ENCODE measurements around the gene CHKB. TPM values are rescaled to one million over a fixed set of nuclear protein-coding genes. Genes with fewer than 3 reads are reported as not detected.
A peak's percentile ranks its signal among the peaks of the same experiment; 100 is the strongest.

CHKB gene
- total RNA-seq, 1 experiment from 2014 or later: 77.8 TPM

DNA sequence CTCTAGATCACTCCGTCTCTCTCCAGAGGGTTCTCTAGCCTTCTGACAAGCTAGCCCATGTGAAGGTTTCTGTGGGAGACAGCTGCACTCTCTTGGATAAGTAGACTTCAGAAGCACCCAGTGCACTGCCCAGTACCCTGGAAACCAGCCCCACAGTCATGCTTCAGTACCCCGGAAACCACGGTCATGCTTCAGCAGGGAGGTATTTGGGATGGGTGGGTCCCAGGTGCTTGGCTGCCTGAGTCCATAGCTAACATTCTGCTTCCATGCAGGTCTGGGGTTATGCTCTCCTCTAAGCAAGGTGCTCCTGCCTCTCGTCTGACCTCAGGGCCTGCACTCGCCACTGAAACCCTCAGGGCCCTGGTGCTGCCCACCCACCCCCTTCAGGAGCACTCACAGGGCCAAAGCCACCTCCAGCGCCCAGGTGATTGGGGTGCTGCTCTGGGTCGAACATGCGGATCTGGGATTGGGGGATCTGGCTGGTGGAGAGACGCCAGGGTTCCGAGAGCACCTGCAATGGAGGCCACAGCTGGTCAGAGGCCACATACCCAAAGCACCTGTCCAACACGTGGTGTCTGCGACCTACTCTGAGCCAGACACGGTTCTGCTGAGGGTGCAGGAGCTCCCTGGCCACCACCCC, 12.6 kb downstream of the CHKB start:
- H3K27ac ChIP-seq (ENCODE audit: low read length): no peak overlapping the region
- no peak overlapping the region for H3K4me3 ChIP-seq (ENCODE audit: low read length)
- no peaks in the 10 kb centered on the region for H3K27me3 ChIP-seq (ENCODE audit: low read length)
- H4K20me1 ChIP-seq (ENCODE audit: insufficient read depth, low read depth, low read length): no peaks in the 10 kb centered on the region
- H3K9me3 ChIP-seq (ENCODE audit: low read length): no peaks in the 10 kb centered on the region
- H3K4me1 ChIP-seq (ENCODE audit: low read length): no peaks in the 10 kb centered on the region
- H3K79me2 ChIP-seq (ENCODE audit: low read length): no peaks in the 10 kb centered on the region
- H3K9ac ChIP-seq (ENCODE audit: low read length): no peak overlapping the region
- no peaks in the 10 kb centered on the region for H3K9me2 ChIP-seq (replicated peaks; ENCODE audit: insufficient read depth, low read length)
- H3K36me3 ChIP-seq (ENCODE audit: insufficient read depth, low read length): peaks cover 21% of the 10 kb centered on the region
- H3K4me2 ChIP-seq (ENCODE audit: low read depth, low read length, poor library complexity, severe bottlenecking): no peak overlapping the region
- DNase-seq: no peak
- H2AFZ ChIP-seq (ENCODE audit: low read length): no peak overlapping the region

DNA sequence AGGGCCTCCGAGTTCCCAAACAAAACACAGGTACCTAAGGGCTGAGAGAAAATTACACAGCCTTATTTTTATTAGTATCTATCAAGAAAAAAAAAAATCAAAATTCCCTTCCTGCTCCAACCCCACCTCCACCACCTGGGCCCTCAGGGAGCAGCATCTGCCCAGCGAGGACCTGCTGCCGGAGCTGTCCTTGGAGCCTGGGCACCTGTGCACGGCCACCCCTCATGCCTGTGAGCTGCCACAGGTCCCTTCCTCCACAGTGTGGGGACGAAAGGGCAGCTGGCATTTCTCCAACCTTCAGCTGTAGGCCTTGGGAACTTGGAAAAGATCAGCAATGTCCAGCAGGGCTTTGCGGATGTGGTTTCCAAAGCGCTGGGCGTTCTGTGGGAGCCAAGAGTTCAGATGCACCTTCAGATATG, 13.6 kb downstream of the CHKB start:
- Histone ChIP-seq H3K79me2 (ENCODE audit: low read length) (no peaks in the 10 kb centered on the region), H3K27ac (ENCODE audit: low read length) (no peak overlapping the region), H3K4me1 (ENCODE audit: low read length) (no peaks in the 10 kb centered on the region), H3K4me3 (ENCODE audit: low read length) (no peak overlapping the region), H2AFZ (ENCODE audit: low read length) (no peak overlapping the region), H3K9me3 (ENCODE audit: low read length) (no peaks in the 10 kb centered on the region), H3K9ac (ENCODE audit: low read length) (no peak overlapping the region), H3K27me3 (ENCODE audit: low read length) (no peaks in the 10 kb centered on the region), H3K36me3 (ENCODE audit: insufficient read depth, low read length) (peaks cover 21% of the 10 kb centered on the region), H3K4me2 (ENCODE audit: low read depth, low read length, poor library complexity, severe bottlenecking) (no peak overlapping the region), H4K20me1 (ENCODE audit: insufficient read depth, low read depth, low read length) (no peaks in the 10 kb centered on the region), H3K9me2 (replicated peaks; ENCODE audit: insufficient read depth, low read length) (no peaks in the 10 kb centered on the region)
- DNase-seq: no peak

DNA sequence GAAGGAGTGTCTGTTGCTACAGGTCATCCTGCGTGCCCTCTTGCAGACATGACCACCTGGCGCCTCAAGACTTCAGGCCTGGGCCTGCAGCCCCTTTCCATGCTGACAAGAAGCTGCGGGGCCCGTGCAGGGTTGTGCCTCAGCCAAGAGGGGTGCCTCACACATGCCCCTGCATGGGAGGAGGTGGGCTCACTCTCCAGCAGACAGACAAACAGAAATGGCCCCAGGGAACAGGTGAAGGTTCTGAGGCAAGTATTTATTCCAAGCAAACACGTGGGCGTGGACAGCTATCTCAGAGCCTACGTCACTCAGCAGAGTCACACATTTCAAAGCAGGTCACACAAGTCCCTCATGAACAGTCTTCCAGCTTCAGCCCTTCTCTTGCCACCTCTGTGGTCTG, 14.0 kb downstream of the CHKB start:
- Histone ChIP-seq H3K4me3 (ENCODE audit: low read length) (no peak overlapping the region), H2AFZ (ENCODE audit: low read length) (no peak overlapping the region), H3K79me2 (ENCODE audit: low read length) (no peaks in the 10 kb centered on the region), H3K4me2 (ENCODE audit: low read depth, low read length, poor library complexity, severe bottlenecking) (no peak overlapping the region), H3K36me3 (ENCODE audit: insufficient read depth, low read length) (peaks cover 21% of the 10 kb centered on the region), H3K27ac (ENCODE audit: low read length) (no peak overlapping the region), H4K20me1 (ENCODE audit: insufficient read depth, low read depth, low read length) (no peaks in the 10 kb centered on the region), H3K9me2 (replicated peaks; ENCODE audit: insufficient read depth, low read length) (no peaks in the 10 kb centered on the region), H3K4me1 (ENCODE audit: low read length) (peaks cover 2% of the 10 kb centered on the region), H3K9ac (ENCODE audit: low read length) (no peak overlapping the region), H3K9me3 (ENCODE audit: low read length) (no peaks in the 10 kb centered on the region), H3K27me3 (ENCODE audit: low read length) (no peaks in the 10 kb centered on the region)
- DNase-seq: no peak

DNA sequence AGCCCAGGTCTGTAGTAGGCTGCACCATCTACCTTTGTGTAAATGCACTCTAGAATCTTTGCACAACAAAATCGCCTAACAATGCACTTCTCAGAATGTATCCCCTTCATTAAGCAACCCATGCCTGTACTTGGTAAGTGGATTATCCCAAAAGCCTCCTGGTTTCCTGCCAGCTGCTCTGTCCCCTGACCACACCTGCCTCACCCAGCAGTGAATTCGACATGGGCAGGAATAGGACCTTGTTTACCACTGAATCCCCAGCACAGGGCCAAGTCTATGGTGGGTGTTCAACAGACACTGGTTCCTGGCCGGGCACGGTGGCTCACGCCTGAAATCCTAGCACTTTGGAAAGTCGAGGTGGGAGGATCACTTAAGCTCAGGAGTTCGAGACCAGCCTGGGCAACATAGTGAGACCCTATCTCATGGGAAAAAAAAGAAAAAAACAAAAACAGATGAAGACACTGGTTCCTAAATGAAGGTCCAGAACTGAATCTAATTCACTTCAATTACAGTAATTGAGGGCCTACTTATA, 14.9 kb downstream of the CHKB start:
- H2AFZ ChIP-seq (ENCODE audit: low read length): no peak overlapping the region
- H3K27me3 ChIP-seq (ENCODE audit: low read length): no peaks in the 10 kb centered on the region
- peaks cover 9% of the 10 kb centered on the region for H3K4me1 ChIP-seq (ENCODE audit: low read length)
- H4K20me1 ChIP-seq (ENCODE audit: insufficient read depth, low read depth, low read length): no peaks in the 10 kb centered on the region
- no peaks in the 10 kb centered on the region for H3K9me3 ChIP-seq (ENCODE audit: low read length)
- H3K79me2 ChIP-seq (ENCODE audit: low read length): no peaks in the 10 kb centered on the region
- H3K36me3 ChIP-seq (ENCODE audit: insufficient read depth, low read length): peaks cover 21% of the 10 kb centered on the region
- H3K9me2 ChIP-seq (replicated peaks; ENCODE audit: insufficient read depth, low read length): no peaks in the 10 kb centered on the region
- H3K4me2 ChIP-seq (ENCODE audit: low read depth, low read length, poor library complexity, severe bottlenecking): no peak overlapping the region
- H3K4me3 ChIP-seq (ENCODE audit: low read length): no peak overlapping the region
- DNase-seq: no peak
- no peak overlapping the region for H3K9ac ChIP-seq (ENCODE audit: low read length)
- no peak overlapping the region for H3K27ac ChIP-seq (ENCODE audit: low read length)

DNA sequence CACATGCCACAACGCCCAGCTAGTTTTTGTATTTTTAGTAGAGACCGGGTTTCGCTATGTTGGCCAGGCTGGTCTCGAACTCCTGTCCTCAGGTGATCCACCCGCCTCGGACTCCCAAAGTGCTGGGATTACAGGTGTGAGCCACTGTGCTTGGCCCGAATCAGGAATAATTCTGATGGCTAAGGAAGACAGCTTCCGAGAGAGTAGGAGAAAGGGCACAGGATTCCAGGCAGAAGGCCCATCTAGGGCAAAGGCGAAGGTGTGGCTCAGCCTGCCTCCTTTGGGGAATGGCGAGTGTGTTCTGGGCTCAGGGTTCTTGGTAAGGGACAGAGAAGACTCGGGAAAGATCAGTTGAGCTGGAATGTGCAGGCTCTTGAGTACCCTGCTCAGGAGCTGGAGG, 18.4 kb downstream of the CHKB start:
- DNase-seq: no peak
- no peaks in the 10 kb centered on the region for H4K20me1 ChIP-seq (ENCODE audit: insufficient read depth, low read depth, low read length)
- H3K4me1 ChIP-seq (ENCODE audit: low read length): peaks cover 9% of the 10 kb centered on the region
- H3K9me2 ChIP-seq (replicated peaks; ENCODE audit: insufficient read depth, low read length): no peaks in the 10 kb centered on the region
- no peak overlapping the region for H3K4me3 ChIP-seq (ENCODE audit: low read length)
- no peak overlapping the region for H3K4me2 ChIP-seq (ENCODE audit: low read depth, low read length, poor library complexity, severe bottlenecking)
- no peaks in the 10 kb centered on the region for H3K9me3 ChIP-seq (ENCODE audit: low read length)
- no peak overlapping the region for H3K27ac ChIP-seq (ENCODE audit: low read length)
- H3K9ac ChIP-seq (ENCODE audit: low read length): no peak overlapping the region
- no peaks in the 10 kb centered on the region for H3K27me3 ChIP-seq (ENCODE audit: low read length)
- peaks cover 9% of the 10 kb centered on the region for H3K36me3 ChIP-seq (ENCODE audit: insufficient read depth, low read length)
- no peaks in the 10 kb centered on the region for H3K79me2 ChIP-seq (ENCODE audit: low read length)
- H2AFZ ChIP-seq (ENCODE audit: low read length): no peak overlapping the region

DNA sequence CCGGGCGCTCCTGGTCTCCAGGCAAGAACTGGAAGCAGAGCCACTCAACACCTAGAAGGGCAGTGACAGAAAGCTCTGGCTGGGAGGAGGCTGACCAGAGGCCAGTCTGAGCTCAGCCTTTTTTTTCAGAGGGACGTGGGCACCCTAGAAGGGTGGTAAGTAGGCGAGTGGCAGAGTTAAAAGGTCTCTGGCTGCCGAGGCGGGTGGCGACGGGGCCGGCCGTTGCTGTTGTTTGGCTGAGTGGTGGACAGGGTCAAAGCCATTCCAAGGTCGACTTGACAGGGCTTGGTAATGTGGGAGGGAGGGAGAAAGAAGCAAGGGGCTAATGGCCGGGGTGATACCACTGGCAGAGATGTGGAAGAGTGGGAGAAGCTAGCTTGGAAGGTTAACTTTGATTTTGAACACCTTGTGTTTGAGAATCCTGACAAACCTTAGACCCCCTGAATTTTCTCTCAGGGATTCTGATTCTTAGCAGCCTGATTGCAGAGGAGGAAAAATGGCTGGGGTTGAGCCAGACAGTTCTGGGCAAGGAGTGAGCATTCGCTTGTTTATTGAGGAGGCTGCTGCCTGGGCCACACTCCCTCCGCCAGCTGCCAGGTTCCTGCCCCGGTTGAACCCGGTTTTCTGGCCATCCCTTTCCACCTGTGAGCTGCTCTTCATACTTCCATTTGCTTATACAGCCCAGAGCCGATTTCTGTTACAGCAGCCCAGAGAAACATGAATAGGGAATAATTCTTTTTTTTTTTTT, 19.1 kb downstream of the CHKB start:
- Histone ChIP-seq H3K4me1 (ENCODE audit: low read length) (peaks cover 9% of the 10 kb centered on the region), H3K27ac (ENCODE audit: low read length) (no peak overlapping the region), H2AFZ (ENCODE audit: low read length) (peak overlapping the region; percentile 95), H3K4me3 (ENCODE audit: low read length) (peak overlapping the region; percentile 96), H3K4me2 (ENCODE audit: low read depth, low read length, poor library complexity, severe bottlenecking) (peak overlapping the region; percentile 100), H3K79me2 (ENCODE audit: low read length) (no peaks in the 10 kb centered on the region), H3K36me3 (ENCODE audit: insufficient read depth, low read length) (peaks cover 2% of the 10 kb centered on the region), H4K20me1 (ENCODE audit: insufficient read depth, low read depth, low read length) (no peaks in the 10 kb centered on the region), H3K9ac (ENCODE audit: low read length) (peak overlapping the region; percentile 85), H3K27me3 (ENCODE audit: low read length) (no peaks in the 10 kb centered on the region), H3K9me2 (replicated peaks; ENCODE audit: insufficient read depth, low read length) (no peaks in the 10 kb centered on the region), H3K9me3 (ENCODE audit: low read length) (no peaks in the 10 kb centered on the region)
- DNase-seq: no peak

DNA sequence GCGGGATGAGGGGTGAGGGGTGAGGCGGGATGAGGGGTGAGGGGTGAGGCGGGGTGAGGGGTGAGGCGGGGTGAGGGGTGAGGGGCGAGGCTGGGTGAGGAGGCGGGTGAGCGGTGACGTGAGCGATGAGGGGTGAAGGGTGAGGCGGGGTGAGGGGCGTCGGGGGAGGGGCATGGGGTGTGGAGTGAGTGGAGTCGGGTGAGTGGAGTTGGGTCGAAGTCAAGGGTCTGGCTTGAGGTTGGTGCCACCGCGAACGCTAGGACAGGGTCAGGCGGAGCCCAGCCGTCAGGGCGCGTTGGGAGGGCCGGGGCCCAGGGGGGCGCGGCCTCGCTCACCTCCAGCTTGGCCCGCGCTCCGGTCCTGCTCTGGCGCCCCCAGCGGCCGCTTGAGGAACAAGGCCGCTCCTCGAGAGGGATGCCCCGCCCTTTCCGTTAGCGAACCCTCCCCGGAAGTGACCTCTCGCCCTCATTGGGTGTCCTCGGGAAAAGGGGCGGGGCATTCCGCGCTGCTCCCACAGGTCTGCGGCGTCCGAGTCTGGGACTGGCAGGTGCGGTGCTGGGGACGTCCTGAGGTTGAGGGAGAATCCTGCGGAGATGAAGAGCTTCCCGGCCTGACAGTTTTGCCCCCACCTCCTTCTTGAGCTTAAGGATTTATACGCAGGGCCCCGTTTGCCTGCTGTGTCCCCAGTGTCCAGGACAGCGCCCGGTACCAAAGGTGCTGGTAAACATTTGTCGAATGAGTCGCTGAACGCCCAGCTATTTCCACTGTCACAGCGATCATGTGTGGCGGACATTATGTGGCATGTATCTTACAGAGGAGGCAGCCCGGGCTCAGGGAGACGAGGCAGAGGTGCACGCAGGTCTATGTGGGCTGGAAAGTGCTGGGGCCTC, 19.9 kb downstream of the CHKB start, which contains the start of gene SYCE3:
Gene SYCE3, minus strand, starts transcription at position 397 of the 890 bp plus-strand sequence. CDS start 6,514 bp downstream, outside the sequence.
- peaks cover 9% of the 10 kb centered on the region for H3K4me1 ChIP-seq (ENCODE audit: low read length)
- peak within 1 kb of the TSS; percentile 95 for H2AFZ ChIP-seq (ENCODE audit: low read length)
- no peaks in the 10 kb centered on the region for H3K36me3 ChIP-seq (ENCODE audit: insufficient read depth, low read length)
- no peaks in the 10 kb centered on the region for H4K20me1 ChIP-seq (ENCODE audit: insufficient read depth, low read depth, low read length)
- no peak within 1 kb of the TSS for H3K27ac ChIP-seq (ENCODE audit: low read length)
- no peaks in the 10 kb centered on the region for H3K9me2 ChIP-seq (replicated peaks; ENCODE audit: insufficient read depth, low read length)
- peak within 1 kb of the TSS; percentile 85 for H3K9ac ChIP-seq (ENCODE audit: low read length)
- H3K4me2 ChIP-seq (ENCODE audit: low read depth, low read length, poor library complexity, severe bottlenecking): peak within 1 kb of the TSS; percentile 100
- H3K79me2 ChIP-seq (ENCODE audit: low read length): no peaks in the 10 kb centered on the region
- peak within 1 kb of the TSS; percentile 96 for H3K4me3 ChIP-seq (ENCODE audit: low read length)
- peak; percentile 99 for DNase-seq
- H3K27me3 ChIP-seq (ENCODE audit: low read length): no peaks in the 10 kb centered on the region
- no peaks in the 10 kb centered on the region for H3K9me3 ChIP-seq (ENCODE audit: low read length)

All from Karpas-422 (cell line).